Type B pancreatic cell (in vitro differentiated cells): Measurements from ENCODE around the gene CTNNA3. TPM values are rescaled to one million over a fixed set of nuclear protein-coding genes. Genes with fewer than 3 reads are reported as not detected.

Experiments
- DNase-seq: peaks from one replicate; pipeline ENCODE4 v3.0.0; 2021; ENCODE audit warnings: mixed read lengths; ENCODE audit not compliant: unreplicated experiment; ENCODE audit errors: extremely low spot score
- H3K27ac Mint-ChIP-seq: 2 replicates; pipeline ENCODE4 v1.8.0; 2021; ENCODE audit warnings: mild to moderate bottlenecking, mixed read lengths
- H3K27me3 Mint-ChIP-seq: 2 replicates; pipeline ENCODE4 v1.8.0; 2021; ENCODE audit warnings: mixed read lengths
- H3K36me3 Mint-ChIP-seq: 2 replicates; pipeline ENCODE4 v1.8.0; 2021; ENCODE audit warnings: mixed read lengths
- H3K4me1 Mint-ChIP-seq: one replicate; pipeline ENCODE4 v1.8.0; 2021; ENCODE audit warnings: mixed read lengths; ENCODE audit not compliant: unreplicated experiment
- H3K4me3 Mint-ChIP-seq: 2 replicates; pipeline ENCODE4 v1.8.0; 2021; ENCODE audit warnings: mild to moderate bottlenecking, mixed read lengths
- H3K9me3 Mint-ChIP-seq: 2 replicates; pipeline ENCODE4 v1.8.0; 2021; ENCODE audit warnings: mixed read lengths
- CTCF ChIP-seq: fragments of 200-600 bp; sonication (generic); conservative IDR thresholded peaks from 2 replicates; pipeline ENCODE4 v1.5.0; 2021; ENCODE audit warnings: antibody characterized with exemption, mild to moderate bottlenecking
- total RNA-seq: library from RNA; stranded (reverse); gene quantifications from 2 replicates; pipeline ENCODE4 v1.2.1, GENCODE V29; 2021; ENCODE audit warnings: low replicate concordance

The CTNNA3 gene
- total RNA-seq, 1 donor from 2014 or later = 2.6 TPM

DNA sequence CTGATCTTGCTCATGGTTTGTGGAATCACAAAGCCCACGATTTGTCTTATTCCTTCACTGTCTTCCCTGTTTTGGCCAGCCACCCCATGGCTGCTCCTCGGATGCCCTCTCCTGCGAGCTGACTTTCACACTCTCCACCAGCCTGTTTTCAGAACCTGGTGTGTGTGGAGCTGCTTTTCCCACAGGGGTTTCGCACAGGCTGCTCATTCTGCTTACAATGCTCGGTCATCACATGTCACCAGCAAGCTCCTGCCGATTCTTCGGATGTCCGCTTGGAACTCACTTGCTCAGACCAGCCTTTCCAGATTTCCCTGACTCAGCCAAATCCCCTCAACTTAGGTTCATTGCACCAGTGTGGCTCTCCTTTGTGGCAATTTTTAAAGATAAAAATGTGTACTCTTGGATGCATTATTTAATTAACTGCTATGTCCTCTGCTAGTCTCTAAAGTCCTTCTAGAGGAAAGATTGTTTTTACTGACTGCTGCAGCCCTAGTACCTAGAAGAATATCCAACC, 1788.7 kb downstream of the CTNNA3 start:
- H3K4me1 Mint-ChIP-seq = peaks cover 23% of the 10 kb centered on the region
- DNase-seq = no peak
- no peak overlapping the region for H3K4me3 Mint-ChIP-seq
- H3K36me3 Mint-ChIP-seq = no peaks in the 10 kb centered on the region
- H3K27me3 Mint-ChIP-seq = no peaks in the 10 kb centered on the region
- H3K27ac Mint-ChIP-seq = no peak overlapping the region
- no peaks in the 10 kb centered on the region for H3K9me3 Mint-ChIP-seq
- TF ChIP-seq CTCF = no peak

GRCh38 chr10:65903620-65904019, 1792.4 kb downstream of the CTNNA3 start:
- Mint-ChIP-seq H3K27me3 (no peaks in the 10 kb centered on the region), H3K36me3 (no peaks in the 10 kb centered on the region), H3K9me3 (no peaks in the 10 kb centered on the region), H3K4me3 (no peak overlapping the region), H3K27ac (no peak overlapping the region), H3K4me1 (no peaks in the 10 kb centered on the region)
- no peak for DNase-seq
- TF ChIP-seq CTCF = no peak

- TF ChIP-seq CTCF = no peak
- no peak overlapping the region for H3K4me3 Mint-ChIP-seq
- H3K27me3 Mint-ChIP-seq = no peaks in the 10 kb centered on the region
- no peak overlapping the region for H3K27ac Mint-ChIP-seq
- no peaks in the 10 kb centered on the region for H3K9me3 Mint-ChIP-seq
- no peak for DNase-seq
- H3K4me1 Mint-ChIP-seq = no peaks in the 10 kb centered on the region
- H3K36me3 Mint-ChIP-seq = no peaks in the 10 kb centered on the region
Measured at GRCh38 chr10:65900271-65900670, 1795.7 kb downstream of the CTNNA3 start.

- H3K27ac Mint-ChIP-seq = no peak overlapping the region
- DNase-seq = no peak
- H3K27me3 Mint-ChIP-seq = no peaks in the 10 kb centered on the region
- H3K4me1 Mint-ChIP-seq = no peaks in the 10 kb centered on the region
- no peak for TF ChIP-seq CTCF
- no peaks in the 10 kb centered on the region for H3K9me3 Mint-ChIP-seq
- no peak overlapping the region for H3K4me3 Mint-ChIP-seq
- H3K36me3 Mint-ChIP-seq = no peaks in the 10 kb centered on the region
Measured at GRCh38 chr10:65898055-65898454, 1797.9 kb downstream of the CTNNA3 start.

- DNase-seq = no peak
- Mint-ChIP-seq H3K27ac (no peak overlapping the region), H3K4me3 (no peak overlapping the region), H3K27me3 (no peaks in the 10 kb centered on the region), H3K4me1 (peaks cover 8% of the 10 kb centered on the region), H3K36me3 (no peaks in the 10 kb centered on the region), H3K9me3 (no peaks in the 10 kb centered on the region)
- no peak for TF ChIP-seq CTCF
Measured at GRCh38 chr10:65894961-65895360, 1801.0 kb downstream of the CTNNA3 start.

GRCh38 chr10:65894379-65894778, 1801.6 kb downstream of the CTNNA3 start:
- Mint-ChIP-seq H3K36me3 (no peaks in the 10 kb centered on the region), H3K4me1 (peaks cover 8% of the 10 kb centered on the region), H3K27me3 (no peaks in the 10 kb centered on the region), H3K4me3 (no peak overlapping the region), H3K9me3 (no peaks in the 10 kb centered on the region), H3K27ac (no peak overlapping the region)
- no peak for DNase-seq
- no peak for TF ChIP-seq CTCF
